ENCODE data around the gene SUDS3. TPM values are rescaled to one million over a fixed set of nuclear protein-coding genes. Genes with fewer than 3 reads are reported as not detected.

SUDS3 gene
- total and polyA plus RNA-seq, 7 donors: 8.3 to 27.8 (median 18.9) TPM

DNA sequence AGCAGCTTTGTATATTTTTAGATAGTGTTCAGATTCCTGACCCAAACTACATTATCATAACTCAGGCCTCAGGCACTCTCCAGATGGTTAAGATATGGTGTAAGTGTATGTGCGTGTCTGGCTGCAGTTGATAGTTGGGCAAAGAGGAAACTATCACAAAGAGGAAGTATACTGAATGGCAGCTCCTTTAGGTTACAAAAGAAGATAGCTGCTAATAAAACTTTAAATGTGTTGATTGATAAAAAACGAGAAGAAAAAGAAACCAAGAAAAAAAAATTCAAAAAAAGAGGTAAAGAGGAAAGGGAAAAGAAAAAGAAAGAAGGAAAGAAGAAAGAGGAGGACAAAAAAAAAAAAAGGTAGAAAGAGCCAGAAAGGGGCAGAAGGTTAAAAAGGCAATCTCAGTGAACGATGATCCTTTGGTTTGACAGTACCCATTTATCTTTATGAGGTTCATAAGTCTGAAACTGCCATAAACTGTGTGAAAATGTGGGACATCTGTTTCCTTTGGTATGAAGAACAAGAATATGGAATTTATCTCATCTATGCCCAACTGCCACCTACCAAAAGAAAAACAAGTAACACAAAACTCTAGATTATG, 45.8 kb upstream of the SUDS3 start:
- intact Hi-C loops (cut with DNase I): no loop called here
- Histone ChIP-seq H3K27ac (no peak overlapping the region), H3K27me3 (ENCODE audit: insufficient read depth in 3 of 3, low read length in 2 of 3) (no peaks in the 10 kb centered on the region), H3K4me1 (peaks cover 18% of the 10 kb centered on the region), H3K36me3 (ENCODE audit: insufficient read depth in 1 of 2, low read depth in 1 of 2) (no peaks in the 10 kb centered on the region), H3K4me3 (no peak overlapping the region), H3K9me3 (no peaks in the 10 kb centered on the region)
- WGBS, 3 donors: 64 to 69% (median 64%) methylated on average over 3 of the region's 3 CpGs
- TF ChIP-seq, protein P1, sequence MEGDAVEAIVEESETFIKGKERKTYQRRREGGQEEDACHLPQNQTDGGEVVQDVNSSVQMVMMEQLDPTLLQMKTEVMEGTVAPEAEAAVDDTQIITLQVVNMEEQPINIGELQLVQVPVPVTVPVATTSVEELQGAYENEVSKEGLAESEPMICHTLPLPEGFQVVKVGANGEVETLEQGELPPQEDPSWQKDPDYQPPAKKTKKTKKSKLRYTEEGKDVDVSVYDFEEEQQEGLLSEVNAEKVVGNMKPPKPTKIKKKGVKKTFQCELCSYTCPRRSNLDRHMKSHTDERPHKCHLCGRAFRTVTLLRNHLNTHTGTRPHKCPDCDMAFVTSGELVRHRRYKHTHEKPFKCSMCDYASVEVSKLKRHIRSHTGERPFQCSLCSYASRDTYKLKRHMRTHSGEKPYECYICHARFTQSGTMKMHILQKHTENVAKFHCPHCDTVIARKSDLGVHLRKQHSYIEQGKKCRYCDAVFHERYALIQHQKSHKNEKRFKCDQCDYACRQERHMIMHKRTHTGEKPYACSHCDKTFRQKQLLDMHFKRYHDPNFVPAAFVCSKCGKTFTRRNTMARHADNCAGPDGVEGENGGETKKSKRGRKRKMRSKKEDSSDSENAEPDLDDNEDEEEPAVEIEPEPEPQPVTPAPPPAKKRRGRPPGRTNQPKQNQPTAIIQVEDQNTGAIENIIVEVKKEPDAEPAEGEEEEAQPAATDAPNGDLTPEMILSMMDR (IDR thresholded peaks at IDR 0.05): no peak
- no peak for DNase-seq
- ATAC-seq: peak in 1 of 4 donors; percentile 37

GRCh38 chr12:118332511-118332910, 43.8 kb upstream of the SUDS3 start:
- 82 to 90% (median 83%) methylated on average over 4 of the region's 4 CpGs for WGBS, 3 donors
- intact Hi-C loops (cut with DNase I): no loop called here
- ATAC-seq (no peak), DNase-seq (no peak)
- no peaks in the 10 kb centered on the region for H3K9me3 ChIP-seq
- no peak overlapping the region for H3K4me3 ChIP-seq
- H3K36me3 ChIP-seq (ENCODE audit: insufficient read depth in 1 of 2, low read depth in 1 of 2): no peaks in the 10 kb centered on the region
- TF ChIP-seq, protein P1 (IDR thresholded peaks at IDR 0.05): no peak
- no peaks in the 10 kb centered on the region for H3K27me3 ChIP-seq (ENCODE audit: insufficient read depth in 3 of 3, low read length in 2 of 3)
- no peak overlapping the region for H3K27ac ChIP-seq
- peaks cover 13% of the 10 kb centered on the region for H3K4me1 ChIP-seq

DNA sequence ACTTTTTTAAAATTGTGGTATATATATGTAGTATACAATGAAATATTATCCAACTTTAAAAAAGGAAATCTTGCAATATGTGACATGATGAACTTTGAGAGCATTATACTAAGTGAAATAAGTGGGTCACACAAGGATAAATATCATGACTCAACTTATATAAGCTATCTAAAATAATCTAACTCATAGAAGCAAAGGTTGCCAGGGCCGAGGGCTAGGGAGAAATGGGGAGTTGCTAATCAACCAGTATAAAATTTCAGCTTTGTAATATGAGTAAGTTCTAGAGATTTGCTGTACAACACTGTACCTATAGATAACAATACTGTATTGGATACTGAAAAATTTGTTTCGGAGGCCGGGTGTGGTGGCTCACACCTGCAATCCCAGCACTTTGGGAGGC, 42.1 kb upstream of the SUDS3 start:
- no peak for ATAC-seq
- TF ChIP-seq, protein P1 (IDR thresholded peaks at IDR 0.05): no peak

DNA sequence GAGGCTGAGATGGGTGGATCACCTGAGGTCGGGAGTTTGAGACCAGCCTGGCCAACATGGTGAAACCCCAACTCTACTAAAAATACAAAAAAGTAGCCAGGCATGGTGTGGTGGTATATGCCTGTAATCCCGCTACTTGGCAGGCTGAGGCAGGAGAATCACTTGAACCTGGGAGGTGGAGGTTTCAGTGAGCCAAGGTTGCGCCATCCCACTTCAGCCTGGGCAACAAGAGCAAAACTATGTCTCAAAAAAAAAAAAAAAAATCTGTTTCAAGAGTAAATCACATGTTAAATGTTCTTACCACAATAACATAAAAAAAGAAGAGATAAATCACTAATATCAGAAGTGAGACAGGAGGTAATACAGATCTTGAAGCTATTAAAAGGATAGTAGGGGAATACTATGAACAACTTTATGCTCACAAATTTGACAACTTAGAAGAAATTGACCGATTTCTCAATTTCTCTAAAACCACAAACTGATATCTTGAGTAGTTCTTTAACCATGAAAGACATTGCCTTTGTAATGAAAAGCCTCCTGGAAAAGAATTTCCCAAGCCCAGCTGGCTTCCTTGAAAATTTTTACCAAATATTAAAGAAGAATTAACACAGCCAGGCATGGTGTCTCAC, 41.3 kb upstream of the SUDS3 start:
- ATAC-seq (no peak), DNase-seq (no peak)
- H3K36me3 ChIP-seq (ENCODE audit: insufficient read depth in 1 of 2, low read depth in 1 of 2): no peaks in the 10 kb centered on the region
- H3K27me3 ChIP-seq (ENCODE audit: insufficient read depth in 3 of 3, low read length in 2 of 3): no peaks in the 10 kb centered on the region
- no peaks in the 10 kb centered on the region for H3K9me3 ChIP-seq
- intact Hi-C loops (cut with DNase I): no loop called here
- 95 to 98% (median 95%) methylated on average over 4 of the region's 4 CpGs for WGBS, 3 donors
- no peak overlapping the region for H3K4me3 ChIP-seq
- no peak overlapping the region for H3K27ac ChIP-seq
- peaks cover 7% of the 10 kb centered on the region for H3K4me1 ChIP-seq
- TF ChIP-seq, protein P1 (IDR thresholded peaks at IDR 0.05): no peak

More for the DNA sequence above, 42.1 kb upstream of the SUDS3 start:
- no peaks in the 10 kb centered on the region for H3K9me3 ChIP-seq
- no peak overlapping the region for H3K27ac ChIP-seq
- peaks cover 13% of the 10 kb centered on the region for H3K4me1 ChIP-seq
- no peaks in the 10 kb centered on the region for H3K27me3 ChIP-seq (ENCODE audit: insufficient read depth in 3 of 3, low read length in 2 of 3)
- DNase-seq: no peak
- no peak overlapping the region for H3K4me3 ChIP-seq
- intact Hi-C loops (cut with DNase I): no loop called here
- no peaks in the 10 kb centered on the region for H3K36me3 ChIP-seq (ENCODE audit: insufficient read depth in 1 of 2, low read depth in 1 of 2)
- WGBS, 3 donors: 89 to 100% (median 95%) methylated on average over 3 of the region's 3 CpGs
